SJSA1 (cell line): ENCODE measurements around the gene TGFBI. TPM values are rescaled to one million over a fixed set of nuclear protein-coding genes. Genes with fewer than 3 reads are reported as not detected.
A peak's percentile ranks its signal among the peaks of the same experiment; 100 is the strongest.

Source experiments
- DNase-seq, 2 experiments: peaks; one replicate each; pipeline ENCODE4 v3.0.0-alpha.2; 2015 to 2020; ENCODE audit warnings: low spot score in 2 of 2, low read depth in 1 of 2
- H3K27ac ChIP-seq: fragments of 250-450 bp; sonication (Bioruptor Pico); 2 replicates; pipeline ENCODE4 v1.5.1; 2020; ENCODE audit warnings: mild to moderate bottlenecking, moderate library complexity
- H3K27me3 ChIP-seq: fragments of 250-450 bp; sonication (Bioruptor Pico); replicated peaks from 2 replicates; pipeline ENCODE4 v1.5.1; 2020; ENCODE audit warnings: mild to moderate bottlenecking, moderate library complexity
- H3K36me3 ChIP-seq: fragments of 250-450 bp; sonication (Bioruptor Pico); 2 replicates; pipeline ENCODE4 v1.5.1; 2020; ENCODE audit warnings: mild to moderate bottlenecking
- H3K4me1 ChIP-seq: fragments of 250-450 bp; sonication (Bioruptor Pico); replicated peaks from 2 replicates; pipeline ENCODE4 v1.6.1; 2021; ENCODE audit warnings: mild to moderate bottlenecking
- H3K4me3 ChIP-seq: fragments of 250-450 bp; sonication (Bioruptor Pico); 2 replicates; pipeline ENCODE4 v1.5.1; 2020; ENCODE audit warnings: mild to moderate bottlenecking
- H3K9me3 ChIP-seq: fragments of 250-450 bp; sonication (Bioruptor Pico); replicated peaks from 2 replicates; pipeline ENCODE4 v1.5.1; 2020; ENCODE audit warnings: mild to moderate bottlenecking
- total RNA-seq: library from RNA; depleted of rRNA; stranded (reverse); fragments of >200 nt; shearing (Covaris generic); gene quantifications from 2 replicates; pipeline ENCODE4 v1.2.3, GENCODE V29; 2014

TGFBI gene
- total RNA-seq, 1 experiment from 2014 or later, result 172 TPM

DNA sequence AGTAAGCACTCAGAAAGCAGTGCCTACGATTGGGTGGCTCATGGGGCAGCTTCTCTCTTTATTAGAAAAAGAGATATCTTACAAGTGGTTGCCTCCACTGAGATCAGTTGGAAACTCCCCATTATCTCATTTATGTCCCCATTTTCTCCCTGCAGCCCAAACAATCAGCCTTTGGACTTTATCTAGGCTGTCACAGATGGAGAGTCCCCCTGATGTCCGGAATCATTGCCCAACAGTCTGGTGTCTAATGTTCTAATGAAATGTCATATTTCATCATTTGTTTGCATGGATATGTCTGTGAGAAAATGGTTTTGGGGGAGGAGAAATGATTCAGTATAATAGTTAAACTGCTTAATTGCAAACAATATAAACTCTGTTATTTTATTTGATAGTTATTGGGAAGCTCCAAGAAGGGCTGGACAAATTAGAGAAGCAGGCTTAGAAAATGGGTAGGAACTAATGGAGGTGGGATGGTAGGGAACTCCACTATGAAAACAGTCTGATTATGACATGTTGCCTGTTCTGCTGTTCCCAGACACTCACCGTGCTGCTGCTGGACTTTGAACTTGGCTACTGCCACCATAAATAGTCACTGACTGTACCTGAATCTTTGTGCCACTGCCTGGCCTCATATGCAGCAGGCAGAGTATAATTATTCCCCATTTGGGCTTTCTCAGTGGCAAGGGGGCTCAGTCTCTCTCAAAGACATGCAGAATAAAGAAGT is 65.6 kb downstream of the TGFBI start:
- H3K27ac ChIP-seq, result no peak overlapping the region

DNA sequence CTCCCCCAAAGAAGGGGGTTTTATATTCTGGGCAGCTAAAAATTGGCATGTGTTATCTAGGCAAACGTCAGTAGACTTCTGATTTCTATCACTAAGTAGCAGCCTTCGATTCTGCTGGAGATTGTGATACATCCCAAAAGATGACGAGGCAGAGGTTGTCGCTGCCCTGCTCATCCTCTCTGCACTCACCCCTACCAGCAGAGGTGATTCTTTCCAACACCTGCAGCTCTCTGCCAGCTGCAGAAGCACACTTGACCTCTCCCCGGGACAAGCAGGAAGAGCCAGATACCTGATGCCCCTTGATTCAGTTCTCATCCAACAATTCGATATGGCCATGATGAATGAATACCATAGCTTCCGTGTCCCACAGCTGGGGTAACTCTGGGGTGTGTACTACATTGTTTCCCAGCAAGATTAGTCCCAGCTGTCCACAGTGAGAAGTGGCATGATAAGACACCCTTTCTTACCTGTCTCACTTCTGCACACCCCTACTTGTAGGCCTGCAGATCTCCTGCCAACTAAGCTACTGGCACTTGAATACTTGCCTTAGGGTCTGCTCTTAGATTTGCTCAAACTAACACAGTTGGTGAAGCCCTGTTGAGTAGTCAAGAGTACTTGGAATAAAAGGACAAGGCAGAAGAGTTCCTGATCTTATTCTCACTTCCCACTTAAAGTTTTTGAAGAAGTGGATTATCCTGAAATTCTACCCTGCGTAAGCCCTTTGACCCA is 66.3 kb downstream of the TGFBI start:
- no peak overlapping the region for H3K27ac ChIP-seq
- H3K9me3 ChIP-seq, result no peaks in the 10 kb centered on the region
- no peaks in the 10 kb centered on the region for H3K4me1 ChIP-seq
- no peak for DNase-seq
- peaks cover 11% of the 10 kb centered on the region for H3K27me3 ChIP-seq
- no peak overlapping the region for H3K4me3 ChIP-seq
- H3K36me3 ChIP-seq, result no peaks in the 10 kb centered on the region

More for the DNA sequence above, 65.6 kb downstream of the TGFBI start:
- Histone ChIP-seq H3K36me3 (no peaks in the 10 kb centered on the region), H3K4me3 (no peak overlapping the region), H3K9me3 (no peaks in the 10 kb centered on the region), H3K4me1 (no peaks in the 10 kb centered on the region), H3K27me3 (peaks cover 8% of the 10 kb centered on the region)
- no peak for DNase-seq

DNA sequence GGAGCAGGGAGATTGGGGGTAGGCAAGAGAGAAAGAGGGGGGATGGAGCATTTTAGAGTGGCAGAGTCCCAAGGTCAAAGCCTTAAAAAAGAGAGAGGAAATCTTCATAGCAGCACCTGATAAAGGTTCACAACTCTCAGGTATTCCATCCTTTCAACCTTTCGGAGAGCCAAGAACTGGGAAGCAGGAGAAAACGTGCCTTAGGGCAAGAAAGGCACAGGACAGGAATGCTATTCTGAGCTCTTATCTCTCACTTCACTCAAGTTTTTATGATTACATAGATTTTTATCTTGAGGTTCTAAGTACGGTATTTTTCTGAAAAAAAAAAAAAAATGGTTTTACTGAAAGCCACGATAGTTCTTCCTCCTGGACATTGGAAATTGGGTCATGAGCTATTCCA is 69.4 kb downstream of the TGFBI start:
- no peaks in the 10 kb centered on the region for H3K36me3 ChIP-seq
- no peak overlapping the region for H3K4me3 ChIP-seq
- no peak overlapping the region for H3K27ac ChIP-seq
- peaks cover 11% of the 10 kb centered on the region for H3K27me3 ChIP-seq
- no peaks in the 10 kb centered on the region for H3K9me3 ChIP-seq
- no peak for DNase-seq
- no peaks in the 10 kb centered on the region for H3K4me1 ChIP-seq

DNA sequence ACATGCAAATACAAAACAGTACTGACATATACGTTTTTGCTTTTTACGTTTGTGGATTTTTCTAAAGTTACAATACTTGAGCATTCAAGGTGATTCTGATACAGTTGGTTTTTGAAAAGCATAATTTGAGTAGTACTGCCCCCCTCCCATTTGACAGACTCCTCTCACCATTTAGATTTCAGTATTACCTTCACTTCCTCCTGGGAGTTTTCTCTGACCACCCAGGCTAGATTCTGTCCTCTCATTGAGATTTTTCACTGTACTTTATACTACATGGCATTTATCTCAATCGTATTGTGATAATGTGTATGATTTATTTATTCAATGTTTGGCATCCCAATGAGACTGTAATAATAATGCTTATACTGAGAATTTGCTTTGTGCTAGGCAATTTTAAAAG is 71.1 kb downstream of the TGFBI start:
- no peaks in the 10 kb centered on the region for H3K36me3 ChIP-seq
- H3K9me3 ChIP-seq, result no peaks in the 10 kb centered on the region
- peaks cover 7% of the 10 kb centered on the region for H3K27me3 ChIP-seq
- no peak overlapping the region for H3K27ac ChIP-seq
- no peak overlapping the region for H3K4me3 ChIP-seq
- H3K4me1 ChIP-seq, result no peaks in the 10 kb centered on the region
- DNase-seq, result no peak

DNA sequence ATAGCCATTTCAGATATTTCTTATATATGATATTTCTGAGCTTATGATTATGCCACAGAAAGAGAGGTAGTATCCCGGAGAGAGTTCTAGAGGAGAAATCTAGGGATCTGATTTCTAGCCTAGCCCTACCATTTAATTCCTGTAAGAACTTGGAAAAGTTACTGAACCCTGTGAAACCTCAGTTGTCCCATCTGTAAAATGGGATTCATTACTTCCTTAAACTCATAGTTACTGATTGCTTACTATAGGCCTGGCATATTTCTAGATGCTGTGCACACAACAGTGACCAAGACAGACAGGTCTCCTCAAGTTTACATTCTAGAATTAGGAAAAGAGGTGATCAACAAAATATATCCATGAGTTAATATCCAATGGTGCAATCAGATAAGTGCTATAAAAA is 73.1 kb downstream of the TGFBI start:
- H3K4me1 ChIP-seq, result no peaks in the 10 kb centered on the region
- DNase-seq, result no peak
- H3K9me3 ChIP-seq, result no peaks in the 10 kb centered on the region
- H3K27ac ChIP-seq, result no peak overlapping the region
- H3K4me3 ChIP-seq, result no peak overlapping the region
- H3K27me3 ChIP-seq, result peaks cover 7% of the 10 kb centered on the region; the same call in 1 of the 2 replicates
- H3K36me3 ChIP-seq, result no peaks in the 10 kb centered on the region

DNA sequence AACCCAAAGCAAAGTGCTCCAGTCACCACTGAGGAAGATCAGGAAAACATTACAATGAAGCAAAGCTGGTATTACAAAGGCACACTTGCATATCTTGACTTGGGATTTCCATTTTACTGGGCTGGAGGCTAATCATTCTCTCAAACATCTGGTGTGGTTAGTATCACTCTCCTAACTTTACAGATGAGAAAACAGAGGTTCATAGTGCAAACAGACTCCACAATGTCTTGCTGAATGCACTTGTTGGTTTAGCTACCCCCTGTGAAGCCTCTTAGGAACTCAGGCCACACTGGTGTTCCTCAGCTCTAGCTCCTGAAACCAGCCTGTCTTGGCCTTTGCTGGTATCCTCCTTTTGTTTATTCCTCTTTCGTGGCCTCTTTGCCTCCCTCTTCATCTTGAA is 74.3 kb downstream of the TGFBI start:
- Histone ChIP-seq H3K36me3 (no peaks in the 10 kb centered on the region), H3K4me1 (no peaks in the 10 kb centered on the region), H3K27me3 (peaks cover 7% of the 10 kb centered on the region; the same call in 1 of the 2 replicates), H3K27ac (no peak overlapping the region), H3K9me3 (no peaks in the 10 kb centered on the region), H3K4me3 (no peak overlapping the region)
- DNase-seq, result no peak

DNA sequence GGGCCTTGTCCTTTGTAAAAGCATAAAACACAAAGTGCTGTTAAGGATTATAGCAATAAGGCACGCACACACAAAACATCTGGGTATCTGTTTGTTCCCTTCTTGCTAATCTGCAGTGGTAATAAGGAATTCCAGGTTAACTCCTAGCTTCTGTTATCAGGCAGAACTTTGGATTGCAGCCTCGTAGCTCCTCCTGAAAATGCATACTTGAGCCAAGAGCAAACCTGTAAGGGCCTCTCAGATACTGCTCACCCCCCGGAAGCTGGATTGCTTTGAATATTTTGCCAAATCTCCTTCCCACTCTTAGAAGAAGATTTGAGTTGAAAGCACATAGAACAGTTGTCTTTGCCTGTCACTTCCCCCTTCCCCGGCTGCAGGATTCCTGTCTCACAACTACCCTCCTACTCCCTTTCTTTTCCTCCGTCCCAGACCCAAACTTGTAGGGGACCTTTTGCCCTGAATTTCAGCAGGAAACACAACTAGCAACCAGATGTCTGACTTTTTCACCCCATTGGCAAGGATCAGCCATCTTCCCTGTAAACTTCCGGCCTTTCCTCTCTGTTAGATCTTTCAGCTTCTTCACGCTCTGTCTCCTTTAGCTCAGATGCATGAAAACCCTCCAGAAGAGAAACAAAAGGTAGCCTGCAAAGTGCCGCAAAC is 75.6 kb downstream of the TGFBI start:
- DNase-seq, result no peak
- Histone ChIP-seq H3K9me3 (no peaks in the 10 kb centered on the region), H3K27me3 (0 out of 2 replicates have a peak, but pooled peaks cover 11% of the 10 kb centered on the region)

DNA sequence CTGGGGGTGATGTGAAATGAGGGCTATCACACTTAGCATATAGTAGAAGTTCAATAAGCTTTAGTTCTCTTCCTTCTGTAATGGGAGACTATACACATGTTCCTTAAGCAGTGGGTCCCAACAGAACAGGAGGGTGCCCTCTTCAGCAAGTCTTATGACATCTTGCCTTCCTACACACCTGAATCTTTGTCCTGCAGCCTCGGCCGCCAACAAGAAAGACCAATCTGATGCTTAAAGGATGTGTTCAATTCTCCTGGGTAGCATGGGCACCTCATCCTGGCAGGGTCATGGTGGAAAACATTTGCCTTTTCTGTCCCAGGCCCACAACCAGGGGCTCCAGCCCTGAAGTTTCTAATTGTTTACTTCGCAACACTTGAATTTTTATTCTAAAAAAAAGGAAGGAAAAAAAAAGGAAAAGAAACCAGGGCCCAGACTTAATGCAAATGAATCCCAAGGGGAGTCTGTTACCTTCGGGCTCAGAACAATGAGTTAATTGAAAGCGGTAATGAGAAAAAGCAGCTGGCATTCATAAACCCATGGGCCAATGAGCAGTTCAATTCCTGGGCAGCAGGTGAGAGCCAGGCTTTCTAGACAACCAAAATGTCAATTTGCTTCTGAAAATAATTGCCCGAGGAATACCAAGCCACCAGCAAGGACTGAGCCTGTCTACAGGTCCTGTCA is 77.7 kb downstream of the TGFBI start:
- no peak overlapping the region for H3K27ac ChIP-seq
- no peaks in the 10 kb centered on the region for H3K4me1 ChIP-seq
- 0 out of 2 replicates have a peak, but pooled peaks cover 16% of the 10 kb centered on the region for H3K27me3 ChIP-seq
- no peaks in the 10 kb centered on the region for H3K36me3 ChIP-seq
- no peak overlapping the region for H3K4me3 ChIP-seq
- DNase-seq, result peak in 1 of 2 experiments; percentile 37
- H3K9me3 ChIP-seq, result no peaks in the 10 kb centered on the region

More for the DNA sequence above, 75.6 kb downstream of the TGFBI start:
- Histone ChIP-seq H3K4me1 (no peaks in the 10 kb centered on the region), H3K27ac (no peak overlapping the region), H3K4me3 (no peak overlapping the region), H3K36me3 (no peaks in the 10 kb centered on the region)

DNA sequence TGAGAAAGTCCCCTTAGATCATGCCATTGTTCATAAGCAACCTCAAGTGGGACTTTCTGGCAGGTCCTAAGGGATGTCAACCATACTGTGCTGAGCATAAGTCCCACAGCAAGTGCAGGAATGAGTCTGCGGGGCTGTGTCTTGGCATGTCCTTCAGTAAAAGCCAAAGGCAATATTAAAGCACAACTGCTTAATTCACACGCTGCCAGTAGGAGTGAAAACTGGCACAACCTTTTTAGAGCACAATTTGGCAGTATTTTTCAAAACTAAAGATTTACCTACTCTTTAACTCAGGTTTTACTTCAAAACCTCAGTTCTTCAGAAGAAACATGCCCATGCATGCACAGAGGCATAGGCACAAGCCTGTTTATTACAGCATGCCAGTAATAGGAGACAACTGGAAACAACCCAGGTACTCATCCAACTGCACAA is 79.4 kb downstream of the TGFBI start:
- no peaks in the 10 kb centered on the region for H3K4me1 ChIP-seq
- no peaks in the 10 kb centered on the region for H3K9me3 ChIP-seq
- no peak overlapping the region for H3K27ac ChIP-seq
- peak in 1 of 2 experiments; percentile 9 for DNase-seq
- 0 out of 2 replicates have a peak, but pooled peaks cover 16% of the 10 kb centered on the region for H3K27me3 ChIP-seq
- H3K4me3 ChIP-seq, result no peak overlapping the region
- no peaks in the 10 kb centered on the region for H3K36me3 ChIP-seq

DNA sequence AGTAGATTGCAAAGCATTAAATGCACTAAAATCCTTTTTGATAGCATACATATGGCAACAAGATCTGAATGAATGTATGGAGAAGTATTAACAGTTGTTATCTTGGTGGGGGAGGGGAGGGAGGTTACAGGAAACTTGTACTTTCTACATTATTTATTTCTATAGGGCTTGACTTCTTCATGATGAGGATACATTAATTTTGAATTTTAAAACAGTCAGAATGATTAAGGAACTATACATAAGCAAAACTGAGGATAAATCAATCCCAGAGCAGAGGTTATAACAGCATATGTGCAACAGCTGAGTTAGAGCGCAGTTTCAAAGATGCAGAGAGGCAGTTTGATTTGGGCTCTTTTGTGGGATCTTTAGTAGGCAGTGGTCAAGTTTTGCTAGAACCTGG is 80.0 kb downstream of the TGFBI start:
- H3K27me3 ChIP-seq, result 0 out of 2 replicates have a peak, but pooled peaks cover 16% of the 10 kb centered on the region

DNA sequence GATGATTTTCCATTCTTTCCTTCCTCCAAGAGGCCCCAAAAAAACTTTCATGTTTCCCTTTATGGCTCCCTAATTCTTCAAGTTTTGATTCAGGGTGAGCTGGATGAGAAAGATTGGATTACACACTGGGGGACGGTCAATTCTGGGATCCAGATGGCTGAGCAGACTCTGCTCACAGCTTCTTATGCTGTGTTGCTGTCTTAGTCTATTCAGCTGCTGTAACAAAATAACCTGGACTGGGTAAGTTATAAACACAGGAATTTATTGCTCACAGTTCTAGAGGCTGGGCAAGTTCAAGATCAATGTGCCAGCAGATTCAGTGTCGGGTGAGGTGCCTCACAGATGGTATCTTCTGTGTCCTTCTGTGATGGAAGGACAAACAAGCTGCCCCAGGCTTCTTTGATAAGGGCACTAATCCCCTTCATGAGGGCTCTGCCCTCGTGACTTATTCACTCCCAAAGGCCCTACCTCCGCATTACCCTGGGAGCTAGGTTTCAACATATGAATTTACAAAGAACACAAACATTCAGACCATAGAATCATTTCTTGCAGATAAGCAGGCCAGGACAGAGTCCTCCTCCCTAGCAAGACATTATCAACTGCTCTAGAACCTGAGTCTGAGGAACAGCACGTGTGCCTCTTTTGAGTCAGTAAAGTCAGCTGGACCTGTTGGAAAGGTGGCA is 80.8 kb downstream of the TGFBI start:
- H3K27me3 ChIP-seq, result peaks cover 16% of the 10 kb centered on the region; the same call in 1 of the 2 replicates
- H3K36me3 ChIP-seq, result no peaks in the 10 kb centered on the region
- H3K9me3 ChIP-seq, result no peaks in the 10 kb centered on the region
- no peak overlapping the region for H3K4me3 ChIP-seq
- no peaks in the 10 kb centered on the region for H3K4me1 ChIP-seq
- peak in 1 of 2 experiments; percentile 29 for DNase-seq
- no peak overlapping the region for H3K27ac ChIP-seq

More for the DNA sequence above, 80.0 kb downstream of the TGFBI start:
- Histone ChIP-seq H3K4me3 (no peak overlapping the region), H3K4me1 (no peaks in the 10 kb centered on the region), H3K9me3 (no peaks in the 10 kb centered on the region), H3K36me3 (no peaks in the 10 kb centered on the region), H3K27ac (no peak overlapping the region)
- DNase-seq, result no peak
